ENCODE measurements around the gene OR52L1.

GRCh38 chr11:5938603-5938965, 48.2 kb downstream of the OR52L1 start:
- TF ChIP-seq CTCF (conservative IDR thresholded peaks at IDR 0.05; ENCODE audit: low read length) (no peak), EZH2phosphoT487 (IDR thresholded peaks at IDR 0.05; ENCODE audit: borderline replicate concordance, low read depth, low read length) (no peak)

Measured in OCI-LY7 (cell line).